Activated CD8-positive, alpha-beta memory T cell treated with anti-CD3 and anti-CD28 coated beads, Interleukin-2, amount 10 ng/mL, durations not matched to agents 7 days and 5 days (primary cell): ENCODE data around the gene ASNSD1. TPM values are rescaled to one million over a fixed set of nuclear protein-coding genes. Genes with fewer than 3 reads are reported as not detected.
"Not testable (repeated sequence)": the region's sequence is repeated elsewhere in the genome, so short reads cannot be mapped to it uniquely, and the experiment has no call there.

Experiments
- ATAC-seq: fragments of 150-1000 bp; cut with Tn5 transposase; one replicate; pipeline ENCODE4 v1.10.0; 2021; ENCODE audit warnings: moderate library complexity
- CTCF ChIA-PET: fragments of 350-600 bp; sonication (Branson Sonifier 250); formaldehyde crosslinking; loops from one replicate; lab custom pipeline; 2021; ENCODE audit warnings: antibody characterized with exemption; lab: Charles Lee
- DNase-seq: peaks from one replicate; pipeline ENCODE4 v3.0.0-alpha.2; 2020
- H3K27ac Mint-ChIP-seq: one replicate; pipeline ENCODE4 v1.8.0; 2021; ENCODE audit warnings: mild to moderate bottlenecking, mixed read lengths
- H3K27me3 Mint-ChIP-seq: one replicate; pipeline ENCODE4 v1.8.0; 2021; ENCODE audit warnings: mixed read lengths
- H3K36me3 Mint-ChIP-seq: one replicate; pipeline ENCODE4 v1.8.0; 2021; ENCODE audit warnings: mild to moderate bottlenecking, mixed read lengths
- H3K4me1 Mint-ChIP-seq: one replicate; pipeline ENCODE4 v1.8.0; 2021; ENCODE audit warnings: mixed read lengths
- H3K4me3 Mint-ChIP-seq: one replicate; pipeline ENCODE4 v1.8.0; 2021; ENCODE audit warnings: mild to moderate bottlenecking, moderate library complexity, mixed read lengths
- H3K9me3 Mint-ChIP-seq: one replicate; pipeline ENCODE4 v1.8.0; 2022; ENCODE audit warnings: low read depth, mixed read lengths
- total RNA-seq, 2 experiments: library from RNA; stranded (reverse); gene quantifications; one replicate each; pipeline ENCODE4 v1.2.3, GENCODE V29; 2021

ASNSD1 gene
- total RNA-seq, 2 experiments from 2014 or later, result 30.7 to 39.1 TPM

- Mint-ChIP-seq H3K36me3 (peaks cover 38% of the 10 kb centered on the region), H3K27me3 (no peaks in the 10 kb centered on the region), H3K9me3 (peaks cover 11% of the 10 kb centered on the region), H3K27ac (no peak overlapping the region), H3K4me1 (peaks cover 32% of the 10 kb centered on the region), H3K4me3 (no peak overlapping the region)
- CTCF ChIA-PET, result interaction anchor here (0.6 kb wide), 1 partner anchor 607 kb away, joined by 3 read pairs; no protein-coding TSS in a partner anchor
- no peak for DNase-seq
- no peak for ATAC-seq
These were observed 19.9 kb downstream of the ASNSD1 start for GRCh38 chr2:189681203-189681602.

- DNase-seq, result no peak
- Mint-ChIP-seq H3K36me3 (peaks cover 34% of the 10 kb centered on the region), H3K4me1 (peaks cover 32% of the 10 kb centered on the region), H3K9me3 (peaks cover 11% of the 10 kb centered on the region), H3K4me3 (no peak overlapping the region), H3K27ac (no peak overlapping the region), H3K27me3 (no peaks in the 10 kb centered on the region)
- CTCF ChIA-PET, result no interaction called here
- no peak for ATAC-seq
These were observed 20.6 kb downstream of the ASNSD1 start for GRCh38 chr2:189681903-189682302.

GRCh38 chr2:189683348-189683747, 22.1 kb downstream of the ASNSD1 start:
- no peak overlapping the region for H3K27ac Mint-ChIP-seq
- ATAC-seq, result peak; percentile 47
- peaks cover 4% of the 10 kb centered on the region for H3K9me3 Mint-ChIP-seq
- peaks cover 23% of the 10 kb centered on the region for H3K36me3 Mint-ChIP-seq
- CTCF ChIA-PET, result interaction anchor here (0.8 to 1.3 kb wide), 2 partner anchors 10 to 15 kb away, joined by 3 read pairs; no protein-coding TSS in a partner anchor
- no peak for DNase-seq
- H3K4me3 Mint-ChIP-seq, result no peak overlapping the region
- H3K4me1 Mint-ChIP-seq, result peaks cover 30% of the 10 kb centered on the region
- H3K27me3 Mint-ChIP-seq, result no peaks in the 10 kb centered on the region

GRCh38 chr2:189684811-189685210, 23.6 kb downstream of the ASNSD1 start:
- Mint-ChIP-seq H3K27ac (no peak overlapping the region), H3K4me3 (no peak overlapping the region), H3K9me3 (no peaks in the 10 kb centered on the region), H3K27me3 (no peaks in the 10 kb centered on the region), H3K36me3 (peaks cover 10% of the 10 kb centered on the region), H3K4me1 (peaks cover 23% of the 10 kb centered on the region)
- no peak for DNase-seq
- CTCF ChIA-PET, result interaction anchor here (1.4 to 2.0 kb wide), 3 partner anchors 9 to 14 kb away, joined by 3 to 6 read pairs (median 5); partner anchors contain the start of gene ANKAR
- no peak for ATAC-seq

- H3K4me1 Mint-ChIP-seq, result peaks cover 16% of the 10 kb centered on the region
- H3K27me3 Mint-ChIP-seq, result no peaks in the 10 kb centered on the region
- CTCF ChIA-PET, result interaction anchor here (1.2 to 2.0 kb wide), 3 partner anchors 9 to 13 kb away, joined by 4 to 6 read pairs (median 5); partner anchors contain the start of gene ANKAR
- peaks cover 8% of the 10 kb centered on the region for H3K36me3 Mint-ChIP-seq
- H3K4me3 Mint-ChIP-seq, result no peak overlapping the region
- no peak for ATAC-seq
- H3K27ac Mint-ChIP-seq, result no peak overlapping the region
- no peak for DNase-seq
- no peaks in the 10 kb centered on the region for H3K9me3 Mint-ChIP-seq
These were observed 24.4 kb downstream of the ASNSD1 start for GRCh38 chr2:189685540-189686229.

- ATAC-seq, H3K27ac Mint-ChIP-seq, H3K9me3 Mint-ChIP-seq, DNase-seq, H3K27me3 Mint-ChIP-seq, H3K36me3 Mint-ChIP-seq, CTCF ChIA-PET, H3K4me3 Mint-ChIP-seq: not testable (repeated sequence)
- H3K4me1 Mint-ChIP-seq, result peaks cover 13% of the 10 kb centered on the region
These were observed 26.5 kb downstream of the ASNSD1 start for GRCh38 chr2:189687796-189688195.

GRCh38 chr2:189696223-189696622, 35.0 kb downstream of the ASNSD1 start:
- no peak overlapping the region for H3K4me3 Mint-ChIP-seq
- no peaks in the 10 kb centered on the region for H3K36me3 Mint-ChIP-seq
- CTCF ChIA-PET, result interaction anchor here (1.1 to 7.2 kb wide), 4 partner anchors 10 to 35 kb away, joined by 5 to 69 read pairs (median 8); partner anchors contain the start of genes ANKAR and ASNSD1
- no peak overlapping the region for H3K27ac Mint-ChIP-seq
- peaks cover 2% of the 10 kb centered on the region for H3K4me1 Mint-ChIP-seq
- no peaks in the 10 kb centered on the region for H3K9me3 Mint-ChIP-seq
- H3K27me3 Mint-ChIP-seq, result no peaks in the 10 kb centered on the region
- no peak for DNase-seq
- ATAC-seq, result no peak

GRCh38 chr2:189698020-189698887, 37.0 kb downstream of the ASNSD1 start:
- Mint-ChIP-seq H3K4me1 (peaks cover 2% of the 10 kb centered on the region), H3K36me3 (no peaks in the 10 kb centered on the region), H3K9me3 (no peaks in the 10 kb centered on the region), H3K27me3 (no peaks in the 10 kb centered on the region), H3K27ac (peak overlapping the region; percentile 70), H3K4me3 (peak overlapping the region; percentile 27)
- DNase-seq, result peak; percentile 51
- CTCF ChIA-PET, result interaction anchor here (0.8 to 2.7 kb wide), 7 partner anchors 13 to 38 kb away, joined by 3 to 37 read pairs (median 5); partner anchors contain the start of gene ASNSD1
- peak; percentile 68 for ATAC-seq

GRCh38 chr2:189700681-189701080, 39.4 kb downstream of the ASNSD1 start:
- Mint-ChIP-seq H3K36me3 (peaks cover 1% of the 10 kb centered on the region), H3K27me3 (no peaks in the 10 kb centered on the region), H3K4me3 (no peak overlapping the region), H3K4me1 (peaks cover 2% of the 10 kb centered on the region), H3K9me3 (no peaks in the 10 kb centered on the region), H3K27ac (no peak overlapping the region)
- CTCF ChIA-PET, result interaction anchor here (1.4 to 2.7 kb wide), 2 partner anchors 40 kb away, joined by 3 to 37 read pairs; partner anchors contain the start of gene ASNSD1
- no peak for DNase-seq
- ATAC-seq, result no peak

GRCh38 chr2:189702071-189702470, 40.8 kb downstream of the ASNSD1 start:
- H3K4me3 Mint-ChIP-seq, result no peak overlapping the region
- H3K27ac Mint-ChIP-seq, result no peak overlapping the region
- CTCF ChIA-PET, result interaction anchor here (1.2 to 1.4 kb wide), 2 partner anchors 41 to 59 kb away, joined by 3 read pairs; no protein-coding TSS in a partner anchor

GRCh38 chr2:189709501-189710221, 48.4 kb downstream of the ASNSD1 start:
- Mint-ChIP-seq H3K4me3 (no peak overlapping the region), H3K27ac (no peak overlapping the region), H3K36me3 (peaks cover 10% of the 10 kb centered on the region), H3K4me1 (no peaks in the 10 kb centered on the region), H3K9me3 (peaks cover 2% of the 10 kb centered on the region), H3K27me3 (no peaks in the 10 kb centered on the region)
- no peak for ATAC-seq
- CTCF ChIA-PET, result no interaction called here
- DNase-seq, result no peak

More at GRCh38 chr2:189702071-189702470, 40.8 kb downstream of the ASNSD1 start:
- ATAC-seq (no peak), DNase-seq (no peak)
- Mint-ChIP-seq H3K36me3 (peaks cover 1% of the 10 kb centered on the region), H3K27me3 (no peaks in the 10 kb centered on the region), H3K4me1 (peaks cover 2% of the 10 kb centered on the region), H3K9me3 (no peaks in the 10 kb centered on the region)

- H3K27ac Mint-ChIP-seq, CTCF ChIA-PET, DNase-seq, H3K4me1 Mint-ChIP-seq, H3K27me3 Mint-ChIP-seq, H3K36me3 Mint-ChIP-seq, H3K4me3 Mint-ChIP-seq, H3K9me3 Mint-ChIP-seq, ATAC-seq: not testable (repeated sequence)
These were observed 56.3 kb downstream of the ASNSD1 start for GRCh38 chr2:189717593-189717992.
